Activated CD8-positive, alpha-beta memory T cell treated with anti-CD3 and anti-CD28 coated beads, Interleukin-2, amount 50 U/mL, for 1 hour (primary cell): ENCODE data around the gene FBXW4.
"Not testable (repeated sequence)": the region's sequence is repeated elsewhere in the genome, so short reads cannot be mapped to it uniquely, and the experiment has no call there.

Experiments used
- DNase-seq: peaks from one replicate; pipeline ENCODE4 v3.0.0-alpha.2; 2020; ENCODE audit errors: extremely low read depth

The FBXW4 gene

GRCh38 chr10:101617102-101617823 lies 77.7 kb downstream of the FBXW4 start:
- no peak for DNase-seq

DNA sequence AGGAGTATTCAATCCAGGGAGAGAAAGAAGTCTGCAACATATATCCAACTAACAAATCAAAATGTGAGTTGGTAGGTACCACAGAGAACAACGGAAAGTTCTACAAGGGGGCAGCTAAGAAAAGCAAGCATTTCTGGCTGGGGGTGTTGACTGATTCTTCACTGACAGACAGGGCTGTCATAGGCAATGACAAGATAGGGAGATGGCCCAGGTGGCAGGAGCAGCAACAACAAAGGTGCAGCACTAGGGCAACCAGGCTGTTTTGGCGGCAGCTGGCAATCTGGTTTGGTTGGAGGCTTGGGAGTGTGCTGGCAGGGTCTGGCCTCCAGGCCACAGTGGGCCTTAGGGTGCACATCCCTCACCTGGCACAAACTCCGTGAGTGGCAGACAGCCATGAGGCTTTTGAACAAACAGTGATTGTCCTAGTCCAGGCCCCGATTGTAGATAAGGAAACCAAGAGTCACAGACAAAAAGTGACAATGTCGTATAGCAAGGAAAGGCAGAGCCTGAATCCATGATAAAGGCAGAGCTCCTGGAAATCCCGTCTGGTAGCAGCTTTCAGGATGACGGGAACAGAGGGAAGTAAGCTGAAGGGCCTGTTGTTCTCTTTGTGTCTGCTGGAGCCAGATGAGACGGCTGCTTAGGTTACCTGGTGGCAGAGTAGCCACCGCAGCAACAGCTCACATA lies 78.4 kb downstream of the FBXW4 start:
- no peak for DNase-seq

GRCh38 chr10:101615525-101616116 lies 79.3 kb downstream of the FBXW4 start:
- no peak for DNase-seq

- DNase-seq: no peak
Observed at GRCh38 chr10:101614663-101615524, 80.1 kb downstream of the FBXW4 start.

GRCh38 chr10:101613646-101614045 lies 81.3 kb downstream of the FBXW4 start:
- no peak for DNase-seq

DNA sequence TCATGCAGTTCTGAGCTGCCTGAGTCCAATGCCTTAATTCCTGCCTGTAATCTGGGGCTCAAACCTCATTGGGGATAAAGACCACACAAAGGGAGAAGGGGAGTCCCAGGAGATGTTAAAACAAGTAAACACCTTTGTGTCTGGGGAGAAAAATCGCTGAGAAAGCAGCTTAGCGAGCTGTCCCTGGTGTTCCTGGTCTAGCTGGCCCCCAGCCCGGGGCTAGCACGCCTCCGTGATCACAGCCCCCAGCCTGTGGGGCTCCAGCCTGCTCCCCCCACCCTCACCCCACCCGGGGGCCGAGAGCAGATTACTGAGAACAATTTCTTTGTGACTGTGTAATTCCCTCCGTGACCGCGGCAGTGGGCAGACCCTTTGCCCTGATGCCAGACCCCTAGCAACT lies 82.1 kb downstream of the FBXW4 start:
- DNase-seq: no peak

DNA sequence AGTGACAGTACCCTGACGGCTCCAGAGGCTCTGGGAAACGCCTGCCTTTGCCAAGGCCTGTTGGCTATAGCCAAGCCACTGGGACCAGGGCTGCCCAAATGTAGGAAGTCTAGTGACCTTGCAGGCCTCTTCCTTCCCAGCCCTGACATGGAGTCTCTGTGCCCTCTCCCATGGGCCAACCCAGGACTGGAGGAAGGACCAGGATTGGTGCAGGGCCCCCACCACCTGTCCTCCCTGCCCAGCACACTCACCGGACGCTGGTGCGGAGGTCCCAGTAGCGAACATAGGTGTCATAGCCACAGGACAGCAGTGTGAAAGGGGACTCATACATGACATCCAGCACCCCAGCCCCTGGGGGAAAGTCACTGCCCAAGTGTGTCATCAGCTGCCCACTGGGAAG lies 82.9 kb downstream of the FBXW4 start:
- DNase-seq: no peak

GRCh38 chr10:101611096-101611905 lies 83.7 kb downstream of the FBXW4 start:
- DNase-seq: no peak

GRCh38 chr10:101609481-101609880 lies 85.5 kb downstream of the FBXW4 start:
- no peak for DNase-seq

- no peak for DNase-seq
Observed at GRCh38 chr10:101607124-101607523, 87.8 kb downstream of the FBXW4 start.

DNA sequence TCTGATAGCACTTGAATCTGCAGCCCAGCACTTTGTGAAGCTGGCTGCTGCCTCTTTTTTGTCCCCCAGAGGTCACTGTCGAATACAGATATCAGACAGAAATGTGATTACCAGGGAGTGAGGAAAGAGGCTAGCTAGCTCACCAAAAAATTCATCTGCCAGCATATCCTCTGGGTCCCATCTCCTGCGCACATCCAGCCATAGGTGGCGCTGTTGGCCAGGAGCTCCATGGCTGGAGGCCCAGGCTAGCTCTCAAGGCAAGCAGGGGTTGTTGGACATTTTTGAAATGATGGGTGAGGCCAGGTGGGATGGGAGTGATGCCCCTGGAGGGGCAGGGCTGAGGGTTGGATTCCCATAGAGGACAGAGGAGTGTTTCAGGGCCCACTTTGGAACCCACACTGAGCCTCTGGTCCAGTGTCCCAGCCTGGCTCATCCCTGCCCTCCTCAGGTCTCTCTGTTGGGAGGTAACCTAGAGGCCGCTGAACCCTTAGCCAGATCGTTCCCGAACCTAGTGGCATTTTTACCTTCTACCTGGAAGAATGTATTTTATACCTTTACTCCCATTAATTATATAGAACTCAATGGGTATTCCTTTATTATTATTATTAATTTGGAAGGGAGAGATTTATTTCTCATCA lies 92.1 kb downstream of the FBXW4 start:
- DNase-seq: no peak

DNA sequence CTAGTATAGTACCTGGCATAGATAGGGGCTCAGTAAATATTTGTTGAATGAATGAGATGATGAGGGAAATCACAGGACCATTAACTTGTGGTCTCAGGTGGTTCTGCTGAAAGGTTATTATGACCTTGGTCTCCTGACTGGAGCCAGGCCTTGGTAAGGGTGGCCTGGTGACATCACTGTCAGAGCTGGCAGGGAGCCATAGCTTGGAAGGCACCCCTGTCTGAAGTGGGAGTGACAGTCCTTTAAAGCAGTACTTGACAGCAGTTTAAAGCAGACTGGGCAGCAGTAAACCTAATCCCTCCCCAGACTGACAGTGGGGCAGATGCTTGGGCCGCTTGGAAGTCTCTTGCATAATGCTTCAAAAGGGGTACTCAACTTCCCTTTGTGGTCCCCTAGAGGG lies 93.4 kb downstream of the FBXW4 start:
- no peak for DNase-seq

DNA sequence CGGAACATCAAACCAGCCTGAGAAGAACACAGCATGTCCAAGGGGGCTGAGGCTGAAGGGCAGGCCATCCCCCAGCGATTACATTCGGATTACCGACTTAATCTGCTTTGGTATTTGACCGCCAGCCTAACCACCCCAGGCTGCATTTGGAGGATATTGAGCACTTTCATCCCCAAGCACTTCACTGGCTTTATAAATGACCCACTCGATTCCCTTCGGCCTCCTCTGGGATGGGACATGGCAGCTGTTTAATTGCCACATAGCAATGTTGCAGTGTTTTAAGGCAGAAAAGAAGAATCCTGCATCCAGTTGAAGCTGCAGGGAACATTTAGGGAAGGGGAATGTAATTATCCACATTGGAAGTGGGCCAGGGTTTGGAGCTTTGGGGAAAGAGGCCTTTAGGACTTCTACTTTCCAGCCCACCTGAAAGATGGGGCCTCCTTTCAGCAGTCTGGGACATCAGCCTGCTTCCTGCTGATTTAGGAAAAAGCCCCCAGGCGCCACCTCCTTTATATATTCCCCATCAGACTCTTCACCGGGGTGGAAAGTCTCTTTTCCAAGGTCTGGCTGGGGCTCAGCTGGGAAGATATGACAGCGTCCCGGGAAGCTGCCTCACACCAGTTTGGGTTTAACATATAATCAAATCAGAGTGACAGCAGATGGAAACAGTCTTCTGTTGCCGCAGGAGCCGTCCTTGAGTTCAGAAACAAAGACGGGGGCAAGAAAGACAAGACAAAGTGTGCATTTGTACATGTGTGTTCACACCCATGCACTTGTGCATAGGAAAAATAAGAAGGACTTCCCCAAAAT lies 97.7 kb downstream of the FBXW4 start:
- no peak for DNase-seq

DNA sequence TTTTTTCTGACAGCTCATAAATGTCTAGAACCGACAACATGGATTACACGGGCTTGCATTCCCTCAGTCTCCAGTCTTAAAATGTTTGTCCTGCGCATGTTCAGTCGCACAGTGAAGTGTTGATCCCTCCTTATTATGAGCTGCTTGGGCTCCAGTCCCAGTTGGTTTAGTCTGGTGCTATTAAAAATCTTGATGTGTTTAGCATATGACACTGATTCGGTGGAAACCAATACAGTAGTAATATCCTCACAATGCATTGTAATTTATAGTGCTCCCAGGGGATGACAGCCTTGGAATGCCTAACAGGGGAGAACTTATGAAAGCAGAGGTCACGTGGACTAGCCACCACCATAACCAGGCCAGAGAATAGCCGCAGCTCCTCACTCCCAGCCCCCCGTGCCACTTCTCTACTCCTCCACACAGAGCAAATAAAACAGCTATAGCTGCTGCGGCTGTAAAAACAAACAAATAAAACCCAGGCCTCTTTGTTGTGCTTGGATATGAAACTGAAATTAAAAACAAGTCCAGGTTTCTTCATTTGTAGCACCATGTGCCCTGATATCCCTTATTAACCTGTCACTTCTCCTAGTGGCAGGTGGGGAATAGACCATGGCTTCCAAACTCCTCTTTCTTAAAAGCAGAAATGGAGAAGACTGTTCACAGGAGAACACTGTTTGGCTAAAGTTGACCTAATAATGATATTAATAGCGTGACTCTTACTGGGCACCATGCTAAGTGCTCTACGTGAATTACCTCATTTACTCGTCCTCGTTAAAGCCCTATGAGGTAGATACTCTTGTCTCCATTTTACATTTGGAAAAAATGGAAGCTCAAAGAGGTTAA lies 99.2 kb downstream of the FBXW4 start:
- no peak for DNase-seq

DNA sequence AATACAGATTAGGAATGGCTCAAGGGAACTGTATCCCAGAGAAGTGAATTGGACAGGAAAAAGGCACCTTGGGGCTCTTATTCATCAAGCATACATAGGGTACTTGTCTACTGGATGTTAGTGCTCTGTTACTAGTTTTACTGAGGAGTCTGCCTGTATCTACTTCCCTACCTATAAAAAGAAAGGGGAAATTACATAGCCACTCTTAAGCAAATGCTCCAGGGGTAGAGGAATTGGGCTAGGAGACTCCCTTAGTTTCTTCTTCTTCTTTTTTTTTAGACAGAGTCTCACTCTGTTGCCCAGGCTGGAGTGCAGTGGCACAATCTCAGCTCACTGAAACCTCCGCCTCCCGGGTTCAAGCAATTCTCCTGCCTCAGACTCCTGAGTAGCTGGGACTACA lies 101.6 kb downstream of the FBXW4 start:
- DNase-seq: not testable (repeated sequence)

- DNase-seq: no peak
Observed at GRCh38 chr10:101588879-101589278, 106.1 kb downstream of the FBXW4 start.

GRCh38 chr10:101587725-101588653 lies 107.0 kb downstream of the FBXW4 start, which contains the start of the genes DPCD and POLL:
DPCD (plus strand) TSS chr10:101588321; CDS start chr10:101588337, 16 bp downstream.
POLL (minus strand) TSS chr10:101588257; CDS start chr10:101587360, 897 bp downstream.
- DNase-seq: peak; percentile 81

GRCh38 chr10:101585841-101586240 lies 109.1 kb downstream of the FBXW4 start:
- DNase-seq: no peak
